OCI-LY1 (cell line): ENCODE data around the gene DIAPH1.

Experiments used
- H2AFZ ChIP-seq: fragments of 200-600 bp; sonication (generic), shearing (Covaris generic); 2 replicates; pipeline ENCODE4 v1.6.0; 2014; ENCODE audit warnings: antibody characterized with exemption, mild to moderate bottlenecking, low read length
- H3F3A ChIP-seq: fragments of 200-600 bp; sonication (generic), shearing (Covaris generic); 2 replicates; pipeline ENCODE4 v1.6.0; 2014; ENCODE audit warnings: mild to moderate bottlenecking, antibody characterized with exemption, low read length, moderate library complexity; ENCODE audit not compliant: insufficient read depth
- H3K27ac ChIP-seq: fragments of 200-600 bp; sonication (generic); 2 replicates; pipeline ENCODE4 v1.5.1; 2014; ENCODE audit warnings: low read length, mixed run types, mild to moderate bottlenecking, low read depth; ENCODE audit not compliant: poor library complexity, severe bottlenecking
- H3K27me3 ChIP-seq: fragments of 200-600 bp; sonication (generic); 2 replicates; pipeline ENCODE4 v1.6.0; 2014; ENCODE audit warnings: antibody characterized with exemption, mild to moderate bottlenecking, low read length, moderate library complexity; ENCODE audit not compliant: insufficient read depth
- H3K36me3 ChIP-seq: fragments of 200-600 bp; sonication (generic); 2 replicates; pipeline ENCODE4 v1.6.1; 2014; ENCODE audit warnings: mild to moderate bottlenecking, antibody characterized with exemption, low read length, moderate library complexity, mixed read lengths; ENCODE audit not compliant: insufficient read depth
- H3K4me1 ChIP-seq: fragments of 200-600 bp; sonication (generic); 2 replicates; pipeline ENCODE4 v1.5.1; 2014; ENCODE audit warnings: mild to moderate bottlenecking, low read length, moderate library complexity; ENCODE audit not compliant: insufficient read depth, severe bottlenecking
- H3K4me2 ChIP-seq: fragments of 200-600 bp; sonication (generic), shearing (Covaris generic); 2 replicates; pipeline ENCODE4 v1.6.1; 2014; ENCODE audit warnings: low read length
- H3K4me3 ChIP-seq: fragments of 200-600 bp; sonication (generic); 2 replicates; pipeline ENCODE4 v1.5.1; 2014; ENCODE audit warnings: low read length, low read depth, mild to moderate bottlenecking, mixed read lengths; ENCODE audit not compliant: poor library complexity, severe bottlenecking
- H3K79me2 ChIP-seq: fragments of 200-600 bp; shearing (Covaris generic); 2 replicates; pipeline ENCODE4 v1.6.1; 2016; ENCODE audit warnings: mixed run types, low read length, mixed read lengths; ENCODE audit not compliant: insufficient read depth
- H3K9ac ChIP-seq: fragments of 200-600 bp; sonication (generic), shearing (Covaris generic); 2 replicates; pipeline ENCODE4 v1.6.1; 2014; ENCODE audit warnings: mild to moderate bottlenecking, low read length, mixed read lengths
- H3K9me2 ChIP-seq: fragments of 200-600 bp; sonication (generic), shearing (Covaris generic); 2 replicates; pipeline ENCODE4 v1.6.1; 2014; ENCODE audit warnings: low read depth, mild to moderate bottlenecking, low read length, mixed read lengths
- H3K9me3 ChIP-seq: fragments of 200-600 bp; shearing (Covaris generic); 2 replicates; pipeline ENCODE4 v1.6.1; 2014; ENCODE audit warnings: low read length, mixed read lengths
- H4K20me1 ChIP-seq: fragments of 200-600 bp; sonication (generic), shearing (Covaris generic); 2 replicates; pipeline ENCODE4 v1.6.0; 2016; ENCODE audit warnings: mild to moderate bottlenecking, low read length; ENCODE audit not compliant: insufficient read depth
- EZH2 ChIP-seq: fragments of 200-600 bp; sonication (generic), shearing (Covaris generic); IDR thresholded peaks from 2 replicates; pipeline ENCODE4 v1.8.0; 2017; ENCODE audit warnings: borderline replicate concordance, mixed run types, mild to moderate bottlenecking, antibody characterized with exemption, low read length, moderate library complexity, mixed read lengths
- TF ChIP-seq, protein P1 (sequence below): fragments of 200-600 bp; sonication (generic), shearing (Covaris generic); IDR thresholded peaks from 2 replicates; pipeline ENCODE4 v1.5.1; 2017; ENCODE audit warnings: mild to moderate bottlenecking, antibody characterized with exemption, low read length, moderate library complexity, mixed read lengths

The DIAPH1 gene

DNA sequence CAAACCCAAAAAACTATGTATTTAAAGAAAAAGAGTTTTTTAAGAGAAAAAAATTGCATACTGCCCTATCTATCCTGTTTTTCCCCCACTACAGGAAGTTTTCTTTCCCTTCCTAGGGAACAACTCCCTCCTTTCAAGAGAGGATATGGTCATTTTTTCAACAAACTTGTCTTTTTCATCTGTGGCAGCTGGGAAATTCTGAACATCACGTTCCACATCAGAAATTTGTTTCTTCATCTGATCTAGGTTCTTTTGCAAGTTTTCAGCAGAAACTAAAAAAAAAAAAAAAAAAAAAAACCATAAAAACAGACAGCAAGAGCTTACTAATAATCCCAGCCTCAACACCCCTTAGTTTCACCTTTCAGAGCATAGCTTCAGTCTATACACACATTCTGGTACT, 91.4 kb downstream of the DIAPH1 start:
- TF ChIP-seq, protein P1, sequence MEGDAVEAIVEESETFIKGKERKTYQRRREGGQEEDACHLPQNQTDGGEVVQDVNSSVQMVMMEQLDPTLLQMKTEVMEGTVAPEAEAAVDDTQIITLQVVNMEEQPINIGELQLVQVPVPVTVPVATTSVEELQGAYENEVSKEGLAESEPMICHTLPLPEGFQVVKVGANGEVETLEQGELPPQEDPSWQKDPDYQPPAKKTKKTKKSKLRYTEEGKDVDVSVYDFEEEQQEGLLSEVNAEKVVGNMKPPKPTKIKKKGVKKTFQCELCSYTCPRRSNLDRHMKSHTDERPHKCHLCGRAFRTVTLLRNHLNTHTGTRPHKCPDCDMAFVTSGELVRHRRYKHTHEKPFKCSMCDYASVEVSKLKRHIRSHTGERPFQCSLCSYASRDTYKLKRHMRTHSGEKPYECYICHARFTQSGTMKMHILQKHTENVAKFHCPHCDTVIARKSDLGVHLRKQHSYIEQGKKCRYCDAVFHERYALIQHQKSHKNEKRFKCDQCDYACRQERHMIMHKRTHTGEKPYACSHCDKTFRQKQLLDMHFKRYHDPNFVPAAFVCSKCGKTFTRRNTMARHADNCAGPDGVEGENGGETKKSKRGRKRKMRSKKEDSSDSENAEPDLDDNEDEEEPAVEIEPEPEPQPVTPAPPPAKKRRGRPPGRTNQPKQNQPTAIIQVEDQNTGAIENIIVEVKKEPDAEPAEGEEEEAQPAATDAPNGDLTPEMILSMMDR: no peak
- TF ChIP-seq EZH2: no peak
- H3K27me3 ChIP-seq: no peaks in the 10 kb centered on the region
- peak overlapping the region; percentile 83 for H3K27ac ChIP-seq
- H2AFZ ChIP-seq: no peak overlapping the region
- no peaks in the 10 kb centered on the region; the same call in 1 of the 2 replicates for H3F3A ChIP-seq
- H3K9me3 ChIP-seq: no peaks in the 10 kb centered on the region
- peaks cover 48% of the 10 kb centered on the region for H3K36me3 ChIP-seq
- peaks cover 54% of the 10 kb centered on the region for H3K4me1 ChIP-seq
- H3K79me2 ChIP-seq: no peaks in the 10 kb centered on the region
- no peak overlapping the region for H3K4me3 ChIP-seq
- no peaks in the 10 kb centered on the region for H4K20me1 ChIP-seq
- H3K9ac ChIP-seq: no peak overlapping the region; the same call in 1 of the 2 replicates
- no peaks in the 10 kb centered on the region for H3K9me2 ChIP-seq
- H3K4me2 ChIP-seq: no peak overlapping the region

DNA sequence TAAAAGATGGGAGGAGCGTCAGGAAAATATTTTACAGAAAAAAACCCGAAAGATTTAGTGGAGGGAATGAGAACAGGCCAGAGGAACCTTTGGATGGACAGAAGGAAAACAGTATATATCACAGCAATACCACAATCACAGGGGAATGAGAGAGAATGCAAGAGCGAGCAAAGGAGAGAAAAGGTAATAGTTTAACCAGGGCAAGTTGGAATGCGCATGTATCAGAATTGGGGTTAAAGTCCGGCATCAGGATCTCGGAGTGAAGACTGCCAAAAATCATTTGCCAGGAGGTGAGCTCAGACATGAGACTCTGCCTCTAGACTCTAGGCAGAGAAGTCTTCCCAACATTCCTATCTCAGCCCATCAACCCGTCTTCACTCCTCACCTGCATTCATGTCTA, 93.1 kb downstream of the DIAPH1 start:
- Histone ChIP-seq H3K4me2 (peak overlapping the region; percentile 48; the same call in 1 of the 2 replicates), H2AFZ (no peak overlapping the region), H3K27ac (peak overlapping the region; percentile 83), H3K9me3 (no peaks in the 10 kb centered on the region), H4K20me1 (no peaks in the 10 kb centered on the region), H3K9ac (peak overlapping the region; percentile 39; the same call in 1 of the 2 replicates), H3K4me1 (peaks cover 49% of the 10 kb centered on the region), H3F3A (no peaks in the 10 kb centered on the region; the same call in 1 of the 2 replicates), H3K4me3 (no peak overlapping the region), H3K27me3 (no peaks in the 10 kb centered on the region), H3K79me2 (no peaks in the 10 kb centered on the region), H3K9me2 (no peaks in the 10 kb centered on the region), H3K36me3 (peaks cover 65% of the 10 kb centered on the region)
- TF ChIP-seq EZH2: no peak
- TF ChIP-seq, protein P1: no peak

DNA sequence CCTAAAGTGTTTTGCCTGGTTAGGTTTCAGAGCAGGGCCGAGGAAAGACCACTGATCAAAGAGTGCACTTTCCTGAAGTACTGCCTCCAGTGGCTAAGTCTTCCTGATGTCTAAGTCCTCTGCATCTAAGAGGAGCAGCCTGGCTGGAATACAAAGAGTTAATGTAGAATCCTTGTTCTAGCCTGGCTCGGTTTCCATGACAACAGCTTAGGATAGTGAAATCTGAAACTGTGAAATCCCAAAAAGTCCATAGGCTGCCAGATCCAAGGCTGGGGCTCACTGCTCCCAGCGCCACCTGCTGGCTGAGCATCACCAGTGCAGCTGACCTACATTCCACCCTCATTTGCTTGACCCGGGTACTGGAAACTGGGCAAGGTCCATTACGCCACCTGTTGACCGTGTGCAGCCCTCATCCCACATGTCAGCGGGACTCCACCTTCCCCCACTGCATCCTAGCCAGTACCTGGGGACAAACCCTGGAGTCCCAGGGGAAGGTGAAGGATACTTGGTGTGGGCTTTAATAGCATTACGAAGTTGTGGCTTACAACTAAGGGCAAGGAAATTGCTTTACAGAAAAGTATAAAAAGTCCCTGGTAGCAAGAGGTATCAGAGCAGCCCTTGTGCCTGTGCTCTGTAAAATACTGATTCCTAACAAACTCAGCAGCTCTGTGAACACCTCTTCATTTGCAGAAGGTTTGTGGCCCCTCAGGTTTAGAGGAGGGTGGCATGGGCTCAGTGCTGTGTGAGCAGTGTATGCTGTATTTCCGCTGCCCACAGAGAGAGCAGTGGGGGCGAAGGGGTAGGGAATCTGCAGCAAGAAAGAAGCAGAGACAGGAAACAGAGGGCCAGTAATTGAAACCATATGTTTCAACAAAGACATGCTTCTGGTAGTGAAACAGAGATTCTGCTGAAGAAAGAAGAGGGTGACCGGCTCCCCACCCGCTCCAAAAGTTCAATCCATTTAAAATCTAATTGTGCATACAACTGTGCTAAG, 93.9 kb downstream of the DIAPH1 start:
- no peaks in the 10 kb centered on the region; the same call in 1 of the 2 replicates for H3F3A ChIP-seq
- no peaks in the 10 kb centered on the region for H3K27me3 ChIP-seq

More for the DNA sequence above, 93.9 kb downstream of the DIAPH1 start:
- Histone ChIP-seq H3K4me3 (peak overlapping the region; percentile 9), H3K4me1 (peaks cover 42% of the 10 kb centered on the region), H3K36me3 (peaks cover 72% of the 10 kb centered on the region), H3K4me2 (peak overlapping the region; percentile 48), H2AFZ (no peak overlapping the region), H3K9me2 (no peaks in the 10 kb centered on the region), H3K27ac (peak overlapping the region; percentile 83), H4K20me1 (no peaks in the 10 kb centered on the region), H3K9me3 (no peaks in the 10 kb centered on the region), H3K79me2 (no peaks in the 10 kb centered on the region), H3K9ac (peak overlapping the region; percentile 39; the same call in 1 of the 2 replicates)
- TF ChIP-seq, protein P1: peak; percentile 100
- TF ChIP-seq EZH2: no peak
